Measurements from ENCODE around the gene CHAT. TPM values are rescaled to one million over a fixed set of nuclear protein-coding genes. Genes with fewer than 3 reads are reported as not detected.

Gene CHAT
- total RNA-seq, 5 donors from 2014 or later (not counting 1 experiment from before 2014, with no cell fraction given) = not detected

DNA sequence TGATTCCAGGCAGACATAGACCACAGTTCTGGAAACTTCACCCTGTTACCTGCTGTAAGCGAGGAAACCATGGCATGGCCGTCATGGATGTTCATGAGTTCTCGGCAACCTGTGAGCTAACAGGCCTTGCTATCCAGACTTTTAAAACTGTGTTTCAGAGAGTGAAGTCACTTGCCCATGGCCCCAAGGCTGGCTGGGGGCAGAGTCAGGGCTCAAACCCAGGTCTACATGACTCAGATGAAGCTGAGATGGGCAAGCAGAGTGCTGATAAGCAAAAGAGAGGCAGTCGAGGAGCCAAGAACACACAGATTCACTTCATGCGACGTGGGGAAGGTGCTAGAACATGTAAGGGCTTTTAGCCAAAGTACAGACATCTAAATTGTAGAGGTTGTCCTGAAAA, 97.1 kb downstream of the CHAT start:
- Histone ChIP-seq H3K4me3 (ENCODE audit: control insufficient read depth in 1 of 2, extremely low read depth in 1 of 2, low read length in 1 of 2) (no peak overlapping the region), H3K36me3 (ENCODE audit: control insufficient read depth in 2 of 2, extremely low read depth in 1 of 2, insufficient read depth in 1 of 2, low read length in 1 of 2) (no peaks in the 10 kb centered on the region), H3K4me1 (ENCODE audit: control insufficient read depth in 1 of 2, extremely low read depth in 1 of 2, insufficient read depth in 2 of 2, low read length in 2 of 2) (no peaks in the 10 kb centered on the region), H3K9me3 (no peaks in the 10 kb centered on the region), H3K27me3 (replicated peaks in 1 of 2; ENCODE audit: control insufficient read depth in 2 of 2, extremely low read depth in 1 of 2, insufficient read depth in 2 of 2, low read length in 1 of 2) (peaks cover 0 to 25% of the 10 kb centered on the region in 2 experiments), H3K27ac (ENCODE audit: low read length) (no peak overlapping the region)
- WGBS (ENCODE audit: insufficient coverage) = 88% methylated on average over 4 of the region's 6 CpGs
- Mint-ChIP-seq H3K27ac (no peak overlapping the region), H3K27me3 (peaks cover 19 to 20% of the 10 kb centered on the region in 2 donors), H3K4me3 (no peak overlapping the region), H3K4me1 (no peaks in the 10 kb centered on the region), H3K36me3 (no peaks in the 10 kb centered on the region), H3K9me3 (peaks cover 3 to 4% (median 3%) of the 10 kb centered on the region in 3 donors)
- DNase-seq = no peak
- ChIA-PET POLR2A (no interaction called here), CTCF (no interaction called here)
- ATAC-seq (replicated peaks in 1 of 4) = no peak

DNA sequence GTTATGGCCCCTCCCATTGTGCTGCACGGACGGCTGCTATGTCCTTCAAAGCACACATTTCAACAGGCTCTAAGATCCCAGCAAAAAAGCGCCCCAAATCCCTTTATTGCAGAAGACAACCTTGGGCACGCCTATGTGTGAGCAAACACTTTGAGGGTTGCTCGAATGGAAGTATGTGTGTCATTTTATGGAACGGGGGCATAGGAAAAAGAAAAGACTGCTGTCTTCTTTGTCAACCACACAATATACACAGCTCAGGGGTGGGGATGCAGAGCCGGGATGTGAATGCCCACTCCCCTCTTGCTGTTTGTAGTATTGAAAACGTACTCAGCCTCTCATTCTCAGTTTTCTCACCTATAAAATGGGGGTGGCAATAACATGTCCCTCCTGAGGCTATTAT, 97.6 kb downstream of the CHAT start:
- Mint-ChIP-seq H3K27me3 (peaks cover 19 to 20% of the 10 kb centered on the region in 2 donors), H3K27ac (no peak overlapping the region), H3K9me3 (peaks cover 3 to 4% (median 3%) of the 10 kb centered on the region in 3 donors), H3K4me3 (no peak overlapping the region), H3K36me3 (no peaks in the 10 kb centered on the region), H3K4me1 (no peaks in the 10 kb centered on the region)
- Histone ChIP-seq H3K36me3 (ENCODE audit: control insufficient read depth in 2 of 2, extremely low read depth in 1 of 2, insufficient read depth in 1 of 2, low read length in 1 of 2) (no peaks in the 10 kb centered on the region), H3K4me1 (ENCODE audit: control insufficient read depth in 1 of 2, extremely low read depth in 1 of 2, insufficient read depth in 2 of 2, low read length in 2 of 2) (no peaks in the 10 kb centered on the region), H3K27me3 (replicated peaks in 1 of 2; ENCODE audit: control insufficient read depth in 2 of 2, extremely low read depth in 1 of 2, insufficient read depth in 2 of 2, low read length in 1 of 2) (peaks cover 0 to 25% of the 10 kb centered on the region in 2 experiments), H3K9me3 (no peaks in the 10 kb centered on the region), H3K27ac (ENCODE audit: low read length) (no peak overlapping the region), H3K4me3 (ENCODE audit: control insufficient read depth in 1 of 2, extremely low read depth in 1 of 2, low read length in 1 of 2) (no peak overlapping the region)
- ATAC-seq (replicated peaks in 1 of 4) = no peak
- no peak for DNase-seq
- ChIA-PET CTCF (no interaction called here), POLR2A (no interaction called here)
- WGBS (ENCODE audit: insufficient coverage) = no CpG with 5 or more reads among the region's 8 CpGs

- Mint-ChIP-seq H3K4me3 (no peak overlapping the region), H3K9me3 (peaks cover 3 to 4% (median 3%) of the 10 kb centered on the region in 3 donors), H3K27me3 (peaks cover 19 to 23% of the 10 kb centered on the region in 2 donors), H3K36me3 (no peaks in the 10 kb centered on the region), H3K4me1 (no peaks in the 10 kb centered on the region), H3K27ac (no peak overlapping the region)
- H3K4me3 ChIP-seq (ENCODE audit: control insufficient read depth in 1 of 2, extremely low read depth in 1 of 2, low read length in 1 of 2) = no peak overlapping the region
- no peaks in the 10 kb centered on the region for H3K36me3 ChIP-seq (ENCODE audit: control insufficient read depth in 2 of 2, extremely low read depth in 1 of 2, insufficient read depth in 1 of 2, low read length in 1 of 2)
- H3K27me3 ChIP-seq (replicated peaks in 1 of 2; ENCODE audit: control insufficient read depth in 2 of 2, extremely low read depth in 1 of 2, insufficient read depth in 2 of 2, low read length in 1 of 2) = peaks cover 0 to 25% of the 10 kb centered on the region in 2 experiments
- no peak for ATAC-seq (replicated peaks in 1 of 4)
- no peaks in the 10 kb centered on the region for H3K4me1 ChIP-seq (ENCODE audit: control insufficient read depth in 1 of 2, extremely low read depth in 1 of 2, insufficient read depth in 2 of 2, low read length in 2 of 2)
- ChIA-PET CTCF (no interaction called here), POLR2A (no interaction called here)
- no peak for DNase-seq
- H3K9me3 ChIP-seq = no peaks in the 10 kb centered on the region
- no peak overlapping the region for H3K27ac ChIP-seq (ENCODE audit: low read length)
- WGBS (ENCODE audit: insufficient coverage) = 77% methylated on average over 3 of the region's 5 CpGs
Measured at GRCh38 chr10:49713266-49713665, 99.4 kb downstream of the CHAT start.

Other genes starting within 250 kb of the CHAT start
- gene DRGX, start 217.9 kb upstream of the CHAT start, total RNA-seq = not detected
- gene ERCC6, start 74.9 kb upstream of the CHAT start, total RNA-seq = 10 to 100 TPM; 34.6 to 40.7 (median 39.1) TPM
- not detected for gene SLC18A3, start 3.7 kb upstream of the CHAT start, total RNA-seq
- gene C10orf53, start 65.6 kb downstream of the CHAT start, total RNA-seq = not detected
- under 1 TPM in 1 of 5 donors, not detected in 4; 0.56 TPM for gene OGDHL, start 148.3 kb downstream of the CHAT start, total RNA-seq

Data from T-cell (primary cell).